Keratinocyte (primary cell): ENCODE measurements around the gene CHST10. TPM values are rescaled to one million over a fixed set of nuclear protein-coding genes. Genes with fewer than 3 reads are reported as not detected.
A peak's percentile ranks its signal among the peaks of the same experiment; 100 is the strongest.
"Not testable (repeated sequence)": the region's sequence is repeated elsewhere in the genome, so short reads cannot be mapped to it uniquely, and the experiment has no call there.

ENCODE experiments used
- DNase-seq: peaks from one replicate; pipeline ENCODE4 v3.0.0-alpha.2; 2011; ENCODE audit warnings: low read depth, missing footprints, low spot score
- FAIRE-seq: peaks from 2 replicates; lab custom pipeline; 2011; peaks lifted over from hg19 to GRCh38; lab: Jason Lieb, UNC
- H2AFZ ChIP-seq: 2 replicates; pipeline ENCODE4 v1.6.0; 2012; ENCODE audit warnings: low read length, control low read depth, inconsistent platforms; ENCODE audit not compliant: control insufficient read depth
- H3K27ac ChIP-seq: 2 replicates; pipeline ENCODE4 v1.5.1; 2011; ENCODE audit warnings: low read length; ENCODE audit not compliant: control insufficient read depth, insufficient read depth
- H3K27me3 ChIP-seq: 3 replicates; pipeline ENCODE4 v1.6.0; 2011; ENCODE audit warnings: low read length; ENCODE audit not compliant: control insufficient read depth, insufficient read depth; ENCODE audit errors: extremely low read depth
- H3K36me3 ChIP-seq, 2 experiments: 2 replicates in 1 of 2; 3 replicates in 1 of 2; pipeline ENCODE4 v1.5.1; 2011; ENCODE audit warnings: low read length in 2 of 2, mild to moderate bottlenecking in 1 of 2; ENCODE audit not compliant: control insufficient read depth in 2 of 2, insufficient read depth in 2 of 2; ENCODE audit errors: extremely low read depth in 1 of 2
- H3K4me1 ChIP-seq: 3 replicates; pipeline ENCODE4 v1.5.1; 2011; ENCODE audit warnings: low read length; ENCODE audit not compliant: control insufficient read depth, insufficient read depth; ENCODE audit errors: extremely low read depth
- H3K4me2 ChIP-seq: 3 replicates; pipeline ENCODE4 v1.6.0; 2011; ENCODE audit warnings: low read depth, low read length; ENCODE audit not compliant: control insufficient read depth, insufficient read depth; ENCODE audit errors: extremely low read depth
- H3K4me3 ChIP-seq, 3 experiments: fragments of 200-600 bp in 1 of 3; sonication (generic) in 1 of 3; 2 replicates in 2 of 3; 3 replicates in 1 of 3; pipeline ENCODE4 v1.5.1; 2011 to 2016; ENCODE audit warnings: low read length in 3 of 3, mild to moderate bottlenecking in 3 of 3, control low read depth in 2 of 3, inconsistent platforms in 1 of 3, low read depth in 1 of 3, mixed read lengths in 1 of 3, mixed run types in 1 of 3, moderate library complexity in 1 of 3; ENCODE audit not compliant: control insufficient read depth in 2 of 3, insufficient read depth in 2 of 3; ENCODE audit errors: extremely low read depth in 1 of 3
- H3K79me2 ChIP-seq: 2 replicates; pipeline ENCODE4 v1.6.0; 2012; ENCODE audit warnings: low read length; ENCODE audit not compliant: control insufficient read depth, insufficient read depth
- H3K9ac ChIP-seq: 3 replicates; pipeline ENCODE4 v1.6.0; 2011; ENCODE audit warnings: low read length; ENCODE audit not compliant: control insufficient read depth, insufficient read depth; ENCODE audit errors: extremely low read depth
- H3K9me1 ChIP-seq: 3 replicates; pipeline ENCODE4 v1.6.0; 2011; ENCODE audit warnings: low read length; ENCODE audit not compliant: control insufficient read depth, insufficient read depth; ENCODE audit errors: extremely low read depth
- H3K9me3 ChIP-seq: 2 replicates; pipeline ENCODE4 v1.5.1; 2012; ENCODE audit warnings: low read depth, low read length; ENCODE audit not compliant: control insufficient read depth
- H4K20me1 ChIP-seq: 3 replicates; pipeline ENCODE4 v1.6.0; 2011; ENCODE audit warnings: low read length; ENCODE audit not compliant: control insufficient read depth, insufficient read depth; ENCODE audit errors: extremely low read depth
- CTCF ChIP-seq, 3 experiments: IDR thresholded peaks in 1 of 3; conservative IDR thresholded peaks in 1 of 3; optimal IDR thresholded peaks in 1 of 3; 2 replicates in 2 of 3; 3 replicates in 1 of 3; pipeline versions ENCODE3 to v1.5.1; 2011; ENCODE audit warnings: low read length in 3 of 3, mild to moderate bottlenecking in 3 of 3, moderate library complexity in 2 of 3, control low read depth in 1 of 3, inconsistent platforms in 1 of 3; ENCODE audit not compliant: insufficient read depth in 2 of 3; ENCODE audit errors: extremely low read depth in 1 of 3
- EZH2 ChIP-seq: IDR thresholded peaks from one replicate; pipeline ENCODE4 v1.6.1; 2012; ENCODE audit warnings: inconsistent platforms, mild to moderate bottlenecking, low read length, moderate library complexity
- dilution Hi-C: fragments of 300-500 bp; cut with MboI; formaldehyde crosslinking; loops from one replicate; pipeline ENCODE4 v1.7.0; 2020; ENCODE audit warnings: low sequenced_read_pairs; ENCODE audit not compliant: extremely low pct_ligation_motif_present
- polyA minus RNA-seq, 3 experiments: library from RNA; depleted of rRNA, polyadenylated mRNA; stranded (reverse); fragments of >200 nt; gene quantifications; 1 replicate in 1 of 3; 2 replicates in 1 of 3; 3 replicates in 1 of 3; pipeline ENCODE4 v1.2.3, GENCODE V29; 2011
- polyA plus RNA-seq, 5 experiments: library from polyadenylated mRNA; depleted of rRNA in 3 of 5; stranded (reverse) in 3 of 5; stranded (forward) in 1 of 5; unstranded in 1 of 5; fragments of >200 nt; gene quantifications; 1 replicate in 1 of 5; 2 replicates in 3 of 5; 3 replicates in 1 of 5; pipeline versions ENCODE4 v1.2.1 to v1.2.3, GENCODE V29; 2011 to 2012; ENCODE audit warnings: missing spikeins in 2 of 5, low read depth in 1 of 5, low replicate concordance in 1 of 5

The CHST10 gene, protein sequence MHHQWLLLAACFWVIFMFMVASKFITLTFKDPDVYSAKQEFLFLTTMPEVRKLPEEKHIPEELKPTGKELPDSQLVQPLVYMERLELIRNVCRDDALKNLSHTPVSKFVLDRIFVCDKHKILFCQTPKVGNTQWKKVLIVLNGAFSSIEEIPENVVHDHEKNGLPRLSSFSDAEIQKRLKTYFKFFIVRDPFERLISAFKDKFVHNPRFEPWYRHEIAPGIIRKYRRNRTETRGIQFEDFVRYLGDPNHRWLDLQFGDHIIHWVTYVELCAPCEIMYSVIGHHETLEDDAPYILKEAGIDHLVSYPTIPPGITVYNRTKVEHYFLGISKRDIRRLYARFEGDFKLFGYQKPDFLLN
- 1.0 to 3.4 TPM (median 1.6 TPM) in 3 replicates for polyA plus RNA-seq
- polyA plus RNA-seq (2011; ENCODE audit: low read depth) = not detected
- 0.82 and 1.2 TPM in 2 replicates for polyA plus RNA-seq (2011; cell fraction: cytosol; rRNA removed)
- 2.5 and 3.3 TPM in 2 replicates for polyA plus RNA-seq (2011; cell fraction: nucleus; rRNA removed)
- polyA plus RNA-seq (2012; ENCODE audit: low replicate concordance) = 1.7 TPM in 1 of 2 replicates, not detected in the other
- 1.7 to 3.0 TPM (median 2.0 TPM) in 3 replicates for polyA minus RNA-seq
- 0.58 TPM for polyA minus RNA-seq (2011; cell fraction: cytosol; rRNA and poly(A)+ RNA removed)
- 0.95 and 2.0 TPM in 2 replicates for polyA minus RNA-seq (2011; cell fraction: nucleus; rRNA and poly(A)+ RNA removed)

- Histone ChIP-seq H3K4me3 (peak within 1 kb of the TSS; percentile 47 to 59 (median 57)), H4K20me1 (no peaks in the 10 kb centered on the region), H3K27ac (no peak within 1 kb of the TSS), H3K4me1 (peaks cover 5% of the 10 kb centered on the region), H3K4me2 (peak within 1 kb of the TSS; percentile 75), H3K9me1 (no peaks in the 10 kb centered on the region), H2AFZ (peak within 1 kb of the TSS; percentile 82), H3K79me2 (no peaks in the 10 kb centered on the region), H3K27me3 (peaks cover 9% of the 10 kb centered on the region), H3K9me3 (no peaks in the 10 kb centered on the region), H3K9ac (peak within 1 kb of the TSS; percentile 42), H3K36me3 (no peaks in the 10 kb centered on the region)
- dilution Hi-C loops = no loop called here
- no peak for FAIRE-seq
- no peak for DNase-seq
- TF ChIP-seq EZH2 (peak; percentile 69), CTCF (optimal IDR thresholded peaks at IDR 0.05 in 1 of 3, IDR thresholded peaks at IDR 0.05 in 1 of 3, conservative IDR thresholded peaks at IDR 0.05 in 1 of 3; ENCODE audit: extremely low read depth in 1 of 3, insufficient read depth in 2 of 3, low read length in 3 of 3) (no peak)
Observed at GRCh38 chr2:100416935-100417710, at the start of gene CHST10. CHST10 (minus strand) TSS chr2:100417668; CDS start chr2:100406675, 10,993 bp downstream.

GRCh38 chr2:100460904-100461530 is 43.5 kb upstream of the CHST10 start:
- Histone ChIP-seq H4K20me1 (no peaks in the 10 kb centered on the region), H2AFZ (no peak overlapping the region), H3K79me2 (no peaks in the 10 kb centered on the region), H3K4me3 (no peak overlapping the region), H3K4me1 (no peaks in the 10 kb centered on the region), H3K9me3 (no peaks in the 10 kb centered on the region), H3K9ac (no peak overlapping the region), H3K36me3 (no peaks in the 10 kb centered on the region), H3K27me3 (no peaks in the 10 kb centered on the region), H3K27ac (no peak overlapping the region), H3K4me2 (no peak overlapping the region), H3K9me1 (no peaks in the 10 kb centered on the region)
- dilution Hi-C loops = no loop called here
- TF ChIP-seq EZH2 (no peak), CTCF (optimal IDR thresholded peaks at IDR 0.05 in 1 of 3, IDR thresholded peaks at IDR 0.05 in 1 of 3, conservative IDR thresholded peaks at IDR 0.05 in 1 of 3; ENCODE audit: extremely low read depth in 1 of 3, insufficient read depth in 2 of 3, low read length in 3 of 3) (no peak)
- FAIRE-seq (no peak), DNase-seq (no peak)

GRCh38 chr2:100456357-100456756 is 38.9 kb upstream of the CHST10 start:
- H3K27ac ChIP-seq, H2AFZ ChIP-seq, H3K4me2 ChIP-seq, H3K36me3 ChIP-seq, H3K9me3 ChIP-seq, H3K9me1 ChIP-seq, DNase-seq, H3K4me3 ChIP-seq, FAIRE-seq, dilution Hi-C loops, H3K79me2 ChIP-seq, H3K27me3 ChIP-seq, H4K20me1 ChIP-seq, H3K9ac ChIP-seq, H3K4me1 ChIP-seq: not testable (repeated sequence)
